Vagina (tissue), 2 donors: ENCODE measurements around the gene TMEM243. TPM values are rescaled to one million over a fixed set of nuclear protein-coding genes. Genes with fewer than 3 reads are reported as not detected.

Experiments
- DNase-seq, 2 donors: peaks; one replicate each; pipeline ENCODE4 v3.0.0-alpha.2; 2017; ENCODE audit errors: extremely low spot score in 2 of 2
- H3K27ac ChIP-seq: fragments of 200-600 bp; sonication (generic); one replicate; pipeline ENCODE4 v1.5.1; 2019
- H3K27me3 ChIP-seq: fragments of 200-600 bp; sonication (generic); one replicate; pipeline ENCODE4 v1.5.1; 2019
- H3K36me3 ChIP-seq, 2 donors: fragments of 200-600 bp; sonication (generic); one replicate each; pipeline ENCODE4 v1.5.1; 2017 to 2019
- H3K4me1 ChIP-seq: fragments of 200-600 bp; sonication (generic); one replicate; pipeline ENCODE4 v1.5.1; 2019
- H3K4me3 ChIP-seq, 2 donors: fragments of 200-600 bp; sonication (generic); 1 replicate in 1 of 2; 2 replicates in 1 of 2; pipeline ENCODE4 v1.5.1; 2016 to 2019
- H3K9me3 ChIP-seq: fragments of 200-600 bp; sonication (generic); one replicate; pipeline ENCODE4 v1.5.1; 2019
- POLR2A ChIP-seq, 2 donors: fragments of 450-650 bp; IDR thresholded peaks; one replicate each; pipeline ENCODE4 v1.6.1; 2017; ENCODE audit warnings: antibody characterized with exemption in 2 of 2, mild to moderate bottlenecking in 2 of 2, moderate library complexity in 2 of 2
- POLR2AphosphoS5 ChIP-seq, 2 donors: sonication (generic); formaldehyde crosslinking; IDR thresholded peaks; one replicate each; pipeline ENCODE4 v1.9.0; 2017; ENCODE audit warnings: antibody characterized with exemption in 2 of 2, mild to moderate bottlenecking in 2 of 2, low read depth in 1 of 2; ENCODE audit not compliant: insufficient read depth in 1 of 2
- intact Hi-C: fragments of 100-400 bp; cut with DNase I; formaldehyde crosslinking; loops from one replicate; pipeline ENCODE4 v1.15.1; 2023
- total RNA-seq: library from RNA; depleted of rRNA; stranded (reverse); fragments of >200 nt; gene quantifications from one replicate; pipeline ENCODE4 v1.2.3, GENCODE V29; 2016
- TF ChIP-seq, protein P1 (sequence below), 3 experiments: fragments of 450-650 bp in 2 of 3; fragments of 200-600 bp in 1 of 3; sonication (generic) in 1 of 3; IDR thresholded peaks; one replicate each; pipeline ENCODE4 v1.5.1; 2017 to 2019; ENCODE audit warnings: antibody characterized with exemption in 3 of 3, mild to moderate bottlenecking in 2 of 3, moderate library complexity in 2 of 3

The TMEM243 gene
- total RNA-seq, 1 donor from 2014 or later, result 36.6 TPM

DNA sequence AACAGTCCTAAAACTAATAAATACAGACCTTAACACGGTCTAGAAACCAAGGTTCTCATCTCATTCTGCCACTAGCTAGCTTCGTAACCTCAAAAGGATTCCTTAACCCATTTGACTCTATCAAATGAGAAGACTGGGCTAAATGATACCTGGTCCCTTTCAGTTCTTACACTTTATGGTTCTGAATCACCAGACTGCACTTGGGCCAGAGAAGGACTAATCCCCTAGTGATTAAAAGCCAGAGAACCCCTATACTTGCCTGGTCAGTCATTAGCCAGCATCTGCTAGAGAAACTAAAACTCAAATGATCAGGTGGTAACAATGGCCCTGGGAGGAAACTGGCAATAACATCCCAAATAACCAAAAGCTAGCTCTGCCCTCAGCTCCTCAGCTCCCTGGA is 16.8 kb downstream of the TMEM243 start:
- intact Hi-C loops, result no loop called here
- H3K4me1 ChIP-seq, result peaks cover 20% of the 10 kb centered on the region
- DNase-seq, result no peak
- H3K36me3 ChIP-seq, result peaks cover 0 to 4% of the 10 kb centered on the region in 2 donors
- no peak overlapping the region for H3K27ac ChIP-seq
- H3K27me3 ChIP-seq, result no peaks in the 10 kb centered on the region
- H3K4me3 ChIP-seq, result no peak overlapping the region
- no peak for TF ChIP-seq POLR2A (IDR thresholded peaks at IDR 0.05)
- TF ChIP-seq, protein P1, sequence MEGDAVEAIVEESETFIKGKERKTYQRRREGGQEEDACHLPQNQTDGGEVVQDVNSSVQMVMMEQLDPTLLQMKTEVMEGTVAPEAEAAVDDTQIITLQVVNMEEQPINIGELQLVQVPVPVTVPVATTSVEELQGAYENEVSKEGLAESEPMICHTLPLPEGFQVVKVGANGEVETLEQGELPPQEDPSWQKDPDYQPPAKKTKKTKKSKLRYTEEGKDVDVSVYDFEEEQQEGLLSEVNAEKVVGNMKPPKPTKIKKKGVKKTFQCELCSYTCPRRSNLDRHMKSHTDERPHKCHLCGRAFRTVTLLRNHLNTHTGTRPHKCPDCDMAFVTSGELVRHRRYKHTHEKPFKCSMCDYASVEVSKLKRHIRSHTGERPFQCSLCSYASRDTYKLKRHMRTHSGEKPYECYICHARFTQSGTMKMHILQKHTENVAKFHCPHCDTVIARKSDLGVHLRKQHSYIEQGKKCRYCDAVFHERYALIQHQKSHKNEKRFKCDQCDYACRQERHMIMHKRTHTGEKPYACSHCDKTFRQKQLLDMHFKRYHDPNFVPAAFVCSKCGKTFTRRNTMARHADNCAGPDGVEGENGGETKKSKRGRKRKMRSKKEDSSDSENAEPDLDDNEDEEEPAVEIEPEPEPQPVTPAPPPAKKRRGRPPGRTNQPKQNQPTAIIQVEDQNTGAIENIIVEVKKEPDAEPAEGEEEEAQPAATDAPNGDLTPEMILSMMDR (IDR thresholded peaks at IDR 0.05), result no peak
- TF ChIP-seq POLR2AphosphoS5 (IDR thresholded peaks at IDR 0.05; ENCODE audit: insufficient read depth in 1 of 2, low read depth in 1 of 2), result no peak
- H3K9me3 ChIP-seq, result peaks cover 7% of the 10 kb centered on the region

DNA sequence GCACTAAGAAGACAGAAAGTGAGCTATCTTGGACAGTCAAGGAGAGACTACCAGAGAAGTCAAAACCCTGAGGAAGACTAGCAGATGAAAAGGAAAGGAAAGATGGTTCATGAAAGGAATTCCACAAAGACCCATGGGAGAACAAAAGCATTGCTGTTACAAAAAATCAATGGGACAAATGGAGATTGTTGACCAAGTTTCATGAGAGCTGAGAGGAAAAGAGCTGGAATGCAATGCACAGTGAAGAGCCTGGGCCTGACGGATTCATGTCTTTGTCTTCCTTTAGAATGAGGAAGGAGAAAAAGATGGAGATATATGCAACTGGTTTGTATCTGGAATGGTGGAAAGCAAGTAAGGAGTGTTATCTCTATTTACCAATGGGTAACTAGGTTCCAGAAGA is 17.3 kb downstream of the TMEM243 start:
- no peak overlapping the region for H3K4me3 ChIP-seq
- H3K9me3 ChIP-seq, result peaks cover 7% of the 10 kb centered on the region
- TF ChIP-seq, protein P1 (IDR thresholded peaks at IDR 0.05), result no peak
- intact Hi-C loops, result no loop called here
- no peak for DNase-seq
- H3K27ac ChIP-seq, result no peak overlapping the region
- peaks cover 20% of the 10 kb centered on the region for H3K4me1 ChIP-seq
- H3K36me3 ChIP-seq, result peaks cover 0 to 4% of the 10 kb centered on the region in 2 donors
- H3K27me3 ChIP-seq, result no peaks in the 10 kb centered on the region

DNA sequence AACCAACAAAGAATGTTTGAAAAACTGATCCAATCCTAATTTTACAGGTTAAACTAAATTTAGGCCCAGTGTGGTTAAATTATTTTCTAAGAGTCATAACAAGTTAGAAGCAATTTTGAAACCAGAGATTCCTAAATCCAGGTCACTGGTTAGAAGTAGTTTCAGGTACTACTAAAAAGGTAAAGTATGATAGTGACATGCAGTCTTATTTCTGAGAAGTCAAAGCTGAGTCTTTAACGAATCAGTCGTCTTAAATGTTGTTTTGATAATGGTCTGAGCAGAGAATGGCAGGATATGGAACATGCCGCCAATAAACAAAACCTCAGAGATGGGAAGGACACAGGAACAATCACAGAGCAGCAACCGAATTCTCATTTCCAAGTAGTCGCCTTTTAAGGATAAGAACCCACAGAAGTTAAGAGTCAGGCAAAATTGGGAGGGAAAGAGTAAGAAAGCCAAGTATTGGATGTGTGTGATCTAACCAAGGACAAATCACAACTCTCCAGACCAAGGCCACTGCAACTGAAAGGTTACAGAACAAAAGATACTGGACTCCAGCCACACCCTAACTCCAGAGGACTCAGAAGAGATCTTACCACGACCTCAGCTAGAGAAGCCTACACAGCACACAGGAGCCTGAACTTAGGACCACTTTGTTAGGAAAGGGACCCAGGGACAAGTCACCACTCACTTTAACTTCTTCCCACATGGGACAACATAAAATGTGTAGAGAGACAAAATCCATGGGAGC is 19.7 kb downstream of the TMEM243 start:
- Histone ChIP-seq H3K4me3 (no peak overlapping the region), H3K9me3 (peaks cover 5% of the 10 kb centered on the region), H3K4me1 (peaks cover 20% of the 10 kb centered on the region), H3K27me3 (no peaks in the 10 kb centered on the region), H3K27ac (no peak overlapping the region), H3K36me3 (peaks cover 0 to 10% of the 10 kb centered on the region in 2 donors)
- DNase-seq, result no peak
- intact Hi-C loops, result no loop called here
- no peak for TF ChIP-seq POLR2AphosphoS5 (IDR thresholded peaks at IDR 0.05; ENCODE audit: insufficient read depth in 1 of 2, low read depth in 1 of 2)
- TF ChIP-seq, protein P1 (IDR thresholded peaks at IDR 0.05), result no peak
- TF ChIP-seq POLR2A (IDR thresholded peaks at IDR 0.05), result no peak

DNA sequence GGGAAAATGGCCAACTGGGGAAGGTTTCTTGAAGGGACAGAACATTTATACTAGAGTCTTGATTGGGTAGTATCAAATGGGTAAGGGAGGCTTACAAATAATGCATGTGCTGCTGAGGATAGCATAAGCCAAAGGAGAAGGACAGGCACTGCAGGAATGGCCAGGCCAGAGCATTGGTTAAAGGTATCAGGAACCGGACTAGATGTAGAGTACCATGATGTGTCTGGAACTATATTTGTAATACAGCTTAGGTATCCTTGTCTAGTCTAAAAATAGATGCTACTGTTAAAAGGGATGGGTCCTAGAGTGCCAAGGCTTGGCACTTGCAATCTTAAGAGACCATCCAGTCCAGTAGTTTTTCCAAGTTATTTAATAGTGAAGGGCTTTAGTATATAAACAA is 20.3 kb downstream of the TMEM243 start:
- no peak for DNase-seq
- H3K4me1 ChIP-seq, result peaks cover 20% of the 10 kb centered on the region
- TF ChIP-seq POLR2A (IDR thresholded peaks at IDR 0.05), result no peak
- TF ChIP-seq, protein P1 (IDR thresholded peaks at IDR 0.05), result no peak
- no peak for TF ChIP-seq POLR2AphosphoS5 (IDR thresholded peaks at IDR 0.05; ENCODE audit: insufficient read depth in 1 of 2, low read depth in 1 of 2)
- intact Hi-C loops, result no loop called here
- no peaks in the 10 kb centered on the region for H3K9me3 ChIP-seq
- no peak overlapping the region for H3K4me3 ChIP-seq
- H3K36me3 ChIP-seq, result peaks cover 0 to 17% of the 10 kb centered on the region in 2 donors
- H3K27me3 ChIP-seq, result no peaks in the 10 kb centered on the region
- H3K27ac ChIP-seq, result no peak overlapping the region

DNA sequence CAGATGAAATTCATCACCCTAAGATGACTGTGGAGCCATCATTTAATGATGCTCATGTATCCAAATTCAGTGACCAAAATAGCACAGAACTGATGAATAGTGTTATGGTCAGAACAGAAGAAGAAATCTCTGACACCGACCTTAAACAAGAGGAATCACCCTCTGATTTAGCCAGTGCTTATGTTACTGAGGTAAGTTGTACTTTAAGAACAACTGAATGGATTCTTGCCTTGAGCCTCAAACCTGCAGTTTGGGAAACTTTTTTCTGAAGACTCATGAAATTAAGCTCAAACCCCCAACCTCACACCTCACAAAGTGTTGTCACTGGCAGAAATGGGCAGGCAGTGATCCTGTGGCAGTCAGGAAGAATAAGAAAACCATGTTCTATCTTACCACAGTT is 25.6 kb downstream of the TMEM243 start:
- Histone ChIP-seq H3K27me3 (no peaks in the 10 kb centered on the region), H3K4me1 (no peaks in the 10 kb centered on the region), H3K4me3 (no peak overlapping the region), H3K36me3 (peaks cover 4 to 58% of the 10 kb centered on the region in 2 donors), H3K9me3 (no peaks in the 10 kb centered on the region), H3K27ac (no peak overlapping the region)
- TF ChIP-seq POLR2AphosphoS5 (IDR thresholded peaks at IDR 0.05; ENCODE audit: insufficient read depth in 1 of 2, low read depth in 1 of 2), result no peak
- TF ChIP-seq, protein P1 (IDR thresholded peaks at IDR 0.05), result no peak
- no peak for TF ChIP-seq POLR2A (IDR thresholded peaks at IDR 0.05)
- intact Hi-C loops, result no loop called here
- DNase-seq, result no peak
